K562 (cell line): Measurements from ENCODE around the gene SLC6A7. TPM values are rescaled to one million over a fixed set of nuclear protein-coding genes. Genes with fewer than 3 reads are reported as not detected.

Experiments
- ATAC-seq: fragments of 200-7000 bp; cut with Tn5 transposase; 3 replicates; pipeline ENCODE4 v1.9.1; 2020; ENCODE audit warnings: moderate library complexity
- BruUV-seq: library from RNA; stranded (reverse); fragments of 400-500 nt; replicated peaks from 2 replicates; lab custom pipeline; 2021; lab: Mats Ljungman, UMichigan
- CTCF ChIA-PET: fragments of 300-600 bp; formaldehyde crosslinking; extraction: SDS; loops from one replicate; lab custom pipeline; 2021; ENCODE audit warnings: low intra/inter-chr PET ratio; lab: Yijun Ruan, JAX
- POLR2A ChIA-PET: fragments of 300-600, 350-650 bp; sonication (Branson Sonifier 250); formaldehyde crosslinking; extraction: SDS; loops from one replicate; lab custom pipeline; 2021; ENCODE audit warnings: antibody characterized with exemption, inconsistent platforms; lab: Yijun Ruan, JAX
- DNase-seq, 4 experiments: peaks; one replicate each; pipeline versions ENCODE4 v3.0.0 to v3.0.0-alpha.2; 2011 to 2018; ENCODE audit warnings: low spot score in 3 of 4, mixed read lengths in 3 of 4; ENCODE audit errors: extremely low read depth in 1 of 4
- FAIRE-seq: peaks from 2 replicates; lab custom pipeline; 2011; peaks lifted over from hg19 to GRCh38; lab: Jason Lieb, UNC
- H2AFZ ChIP-seq: 2 replicates; pipeline ENCODE4 v1.6.0; 2011; ENCODE audit warnings: low read depth, low read length, control low read depth, inconsistent platforms
- H3K27ac ChIP-seq: fragments of 200-600 bp; 3 replicates; pipeline ENCODE4 v1.8.0; 2011; ENCODE audit warnings: low read depth, mild to moderate bottlenecking, control low read depth, inconsistent platforms, low read length, moderate library complexity, mixed read lengths; ENCODE audit errors: extremely low read depth
- H3K27me3 ChIP-seq, 2 experiments: fragments of 300-600 bp in 1 of 2; 2 replicates in 1 of 2; 3 replicates in 1 of 2; pipeline versions ENCODE4 v1.6.0 to v1.8.0; 2011; ENCODE audit warnings: inconsistent platforms in 2 of 2, low read length in 2 of 2, mild to moderate bottlenecking in 1 of 2, mixed read lengths in 1 of 2, moderate library complexity in 1 of 2; ENCODE audit not compliant: control insufficient read depth in 2 of 2, insufficient read depth in 2 of 2
- H3K36me3 ChIP-seq: fragments of 300-600 bp; 3 replicates; pipeline ENCODE4 v1.8.0; 2011; ENCODE audit warnings: mild to moderate bottlenecking, low read length, inconsistent platforms; ENCODE audit not compliant: control insufficient read depth, insufficient read depth
- H3K4me1 ChIP-seq, 2 experiments: fragments of 200-600 bp in 1 of 2; replicated peaks in 1 of 2; 2 replicates in 1 of 2; 3 replicates in 1 of 2; pipeline versions ENCODE4 v1.5.1 to v1.8.0; 2011; ENCODE audit warnings: inconsistent platforms in 2 of 2, low read length in 2 of 2, mild to moderate bottlenecking in 1 of 2, mixed read lengths in 1 of 2, moderate library complexity in 1 of 2; ENCODE audit not compliant: control insufficient read depth in 2 of 2, insufficient read depth in 2 of 2
- H3K4me2 ChIP-seq: 2 replicates; pipeline ENCODE4 v1.6.1; 2011; ENCODE audit warnings: low read length, control low read depth, inconsistent platforms, mixed read lengths; ENCODE audit not compliant: insufficient read depth
- H3K4me3 ChIP-seq: fragments of 200-600 bp; sonication (generic), shearing (Covaris generic); 2 replicates; pipeline ENCODE4 v1.5.1; 2016; ENCODE audit warnings: control low read depth, inconsistent platforms
- H3K79me2 ChIP-seq: fragments of 200-600 bp; 3 replicates; pipeline ENCODE4 v1.8.0; 2011; ENCODE audit warnings: low read length, inconsistent platforms; ENCODE audit not compliant: control insufficient read depth, insufficient read depth
- H3K9ac ChIP-seq, 2 experiments: 2 replicates each; pipeline versions ENCODE4 v1.6.0 to v1.6.1; 2011; ENCODE audit warnings: low read depth in 2 of 2, low read length in 2 of 2, control low read depth in 1 of 2, inconsistent platforms in 1 of 2, mild to moderate bottlenecking in 1 of 2, mixed read lengths in 1 of 2; ENCODE audit not compliant: insufficient read depth in 1 of 2
- H3K9me1 ChIP-seq: one replicate; pipeline ENCODE4 v1.6.0; 2011; ENCODE audit warnings: inconsistent platforms, mild to moderate bottlenecking, low read length, moderate library complexity; ENCODE audit not compliant: control insufficient read depth, insufficient read depth
- H3K9me3 ChIP-seq: replicated peaks from 2 replicates; pipeline ENCODE4 v1.5.1; 2011; ENCODE audit warnings: low read depth, low read length, inconsistent platforms; ENCODE audit not compliant: control insufficient read depth, insufficient read depth
- H4K20me1 ChIP-seq: replicated peaks from 2 replicates; pipeline ENCODE4 v1.6.1; 2011; ENCODE audit warnings: low read length, inconsistent platforms, mixed read lengths; ENCODE audit not compliant: control insufficient read depth, insufficient read depth
- ARHGAP35 ChIP-seq: fragments of 450-650 bp; IDR thresholded peaks from 2 replicates; pipeline ENCODE4 v1.6.1; 2018; ENCODE audit not compliant: partially characterized antibody
- CCNT2 ChIP-seq: IDR thresholded peaks from 2 replicates; pipeline ENCODE4 v1.6.1; 2011; ENCODE audit warnings: borderline replicate concordance, low read depth, mild to moderate bottlenecking, moderate library complexity, mixed read lengths, low read length; ENCODE audit not compliant: insufficient read length; ENCODE audit errors: extremely low read depth
- HCFC1 ChIP-seq: IDR thresholded peaks from 2 replicates; pipeline ENCODE4 v1.6.1; 2012; ENCODE audit warnings: low read depth, low read length, improper control_type of control experiment
- KLF16 ChIP-seq: IDR thresholded peaks from 2 replicates; pipeline ENCODE4 v1.6.1; 2016; ENCODE audit warnings: antibody characterized with exemption
- SPI1 ChIP-seq: IDR thresholded peaks from 2 replicates; pipeline ENCODE4 v1.6.1; 2011; ENCODE audit warnings: low read depth, low read length, control low read depth, borderline replicate concordance
- STAT5A ChIP-seq: IDR thresholded peaks from 2 replicates; pipeline ENCODE4 v1.6.1; 2012; ENCODE audit warnings: low read length, inconsistent platforms, borderline replicate concordance
- U2AF1 ChIP-seq: fragments of 200-400 bp; formaldehyde crosslinking; optimal IDR thresholded peaks from 2 replicates; pipeline ENCODE3; 2017; ENCODE audit warnings: mild to moderate bottlenecking, low read depth, low read length, moderate library complexity
- ZKSCAN1 ChIP-seq: fragments of 150-350 bp; IDR thresholded peaks from 2 replicates; pipeline ENCODE4 v1.6.1; 2016; ENCODE audit warnings: low read depth, low read length
- WGBS: fragments of 100-300 bp; shearing (Covaris generic); methylation state at CpG from one replicate; pipeline ENCODE4 v1.1.6; 2016; ENCODE audit warnings: low coverage, mixed read lengths; ENCODE audit not compliant: insufficient coverage; ENCODE audit errors: missing lambda C conversion rate; 5-methylcytosine and 5-hydroxymethylcytosine counted together
- in situ Hi-C: fragments of 300-500 bp; cut with MboI; formaldehyde crosslinking; loops from 4 replicates; pipeline ENCODE4 v1.15.0; 2018; ENCODE audit warnings: inconsistent platforms, mixed read lengths
- intact Hi-C: fragments of 100-400 bp; cut with micrococcal nuclease; formaldehyde crosslinking; loops from 2 replicates; pipeline ENCODE4 v1.14.2; 2022
- polyA plus RNA-seq, 8 experiments: library from polyadenylated mRNA; depleted of rRNA in 4 of 8; stranded (reverse) in 5 of 8; unstranded in 3 of 8; fragments of >200 nt; fragmentation: Nextera tagmentation in 2 of 8; fragmentation: Illumina TruSeq in 1 of 8; extraction: Ambion mirVana in 2 of 8; extraction: Trizol in 1 of 8; gene quantifications; 2 replicates each; pipeline versions ENCODE4 v1.2.1 to v1.2.3, GENCODE V29; 2011 to 2014; ENCODE audit warnings: inconsistent platforms in 1 of 8, missing spikeins in 1 of 8
- total RNA-seq, 7 experiments: library from RNA; depleted of rRNA in 6 of 7; stranded (reverse); fragments of >200 nt in 6 of 7; fragmentation: Illumina TruSeq in 2 of 7; extraction: Trizol in 2 of 7; gene quantifications; 2 replicates each; pipeline versions ENCODE4 v1.2.1 to v1.2.3, GENCODE V29; 2011 to 2021; ENCODE audit warnings: low replicate concordance in 1 of 7

The SLC6A7 gene
- total and polyA plus RNA-seq, 9 of the 15 experiments (the other 6 are each of a cell fraction or from before 2014, with no cell fraction given), result not detected

DNA sequence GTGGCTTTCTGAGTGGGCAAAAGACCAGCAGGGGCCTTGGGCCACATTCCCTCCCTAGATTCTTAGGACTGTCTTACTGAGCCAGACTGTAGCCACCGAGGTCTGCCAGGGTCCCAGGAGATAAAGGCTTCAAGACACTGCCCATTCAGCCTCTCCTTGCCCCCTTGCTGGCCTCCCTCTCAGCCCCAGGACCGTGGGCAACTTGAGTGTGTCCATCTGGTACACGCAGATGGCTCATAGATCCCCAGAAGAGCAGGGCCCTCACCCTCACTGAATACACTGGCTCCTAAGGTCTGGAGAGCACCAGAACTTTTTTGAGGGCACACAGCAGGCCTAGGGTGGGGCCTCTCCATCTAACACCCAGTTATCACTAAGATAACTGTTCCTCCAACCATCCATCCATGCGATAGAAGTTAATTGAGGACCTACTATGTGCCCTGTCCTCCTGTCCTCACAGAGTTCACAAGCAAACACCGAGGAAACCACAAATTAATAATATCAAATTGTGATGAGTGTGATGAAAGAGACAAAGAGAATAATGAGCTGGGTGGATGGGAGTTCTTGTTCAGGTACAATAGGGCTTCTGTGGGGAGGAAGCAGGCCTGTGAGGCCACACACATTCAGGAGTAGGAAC lies 29.3 kb upstream of the SLC6A7 start:
- POLR2A ChIA-PET, result no interaction called here
- no peak for DNase-seq
- Histone ChIP-seq H3K4me1 (peaks cover 24 to 28% of the 10 kb centered on the region in 2 experiments), H3K4me3 (no peak overlapping the region), H3K79me2 (no peaks in the 10 kb centered on the region), H3K9me1 (no peaks in the 10 kb centered on the region), H3K4me2 (no peak overlapping the region), H2AFZ (peak overlapping the region; percentile 97), H3K9ac (peak overlapping the region in 1 of 2 experiments; percentile 48; a peak in 1 of 4 replicates), H3K9me3 (no peaks in the 10 kb centered on the region), H4K20me1 (no peaks in the 10 kb centered on the region; the same call in 1 of the 2 replicates), H3K36me3 (no peaks in the 10 kb centered on the region), H3K27me3 (peaks cover 4 to 14% of the 10 kb centered on the region in 2 experiments; a peak in 2 of 5 replicates), H3K27ac (no peak overlapping the region)
- no peak for FAIRE-seq
- in situ Hi-C loops, result no loop called here
- no peak for ATAC-seq
- intact Hi-C loops, result loop anchor here (1.0 to 2.0 kb wide), 6 partner anchors 15 to 276 kb away; no protein-coding TSS in a partner anchor
- no TSS peak for BruUV-seq
- CTCF ChIA-PET, result interaction anchor here (0.6 to 3.4 kb wide), 9 partner anchors 14 to 323 kb away, joined by 3 to 25 read pairs (median 5); no protein-coding TSS in a partner anchor
- TF ChIP-seq ZKSCAN1 (peak; percentile 94), U2AF1 (no peak), CCNT2 (no peak), STAT5A (no peak), SPI1 (no peak), ARHGAP35 (peak; percentile 25), KLF16 (no peak), HCFC1 (no peak)
- WGBS, result 19% methylated on average over 5 of the region's 5 CpGs
